ENCODE measurements around the gene INSR. TPM values are rescaled to one million over a fixed set of nuclear protein-coding genes. Genes with fewer than 3 reads are reported as not detected.
A peak's percentile ranks its signal among the peaks of the same experiment; 100 is the strongest.
"Not testable (repeated sequence)": the region's sequence is repeated elsewhere in the genome, so short reads cannot be mapped to it uniquely, and the experiment has no call there.

INSR gene
- total RNA-seq, 1 donor from 2014 or later, result 18.0 TPM

DNA sequence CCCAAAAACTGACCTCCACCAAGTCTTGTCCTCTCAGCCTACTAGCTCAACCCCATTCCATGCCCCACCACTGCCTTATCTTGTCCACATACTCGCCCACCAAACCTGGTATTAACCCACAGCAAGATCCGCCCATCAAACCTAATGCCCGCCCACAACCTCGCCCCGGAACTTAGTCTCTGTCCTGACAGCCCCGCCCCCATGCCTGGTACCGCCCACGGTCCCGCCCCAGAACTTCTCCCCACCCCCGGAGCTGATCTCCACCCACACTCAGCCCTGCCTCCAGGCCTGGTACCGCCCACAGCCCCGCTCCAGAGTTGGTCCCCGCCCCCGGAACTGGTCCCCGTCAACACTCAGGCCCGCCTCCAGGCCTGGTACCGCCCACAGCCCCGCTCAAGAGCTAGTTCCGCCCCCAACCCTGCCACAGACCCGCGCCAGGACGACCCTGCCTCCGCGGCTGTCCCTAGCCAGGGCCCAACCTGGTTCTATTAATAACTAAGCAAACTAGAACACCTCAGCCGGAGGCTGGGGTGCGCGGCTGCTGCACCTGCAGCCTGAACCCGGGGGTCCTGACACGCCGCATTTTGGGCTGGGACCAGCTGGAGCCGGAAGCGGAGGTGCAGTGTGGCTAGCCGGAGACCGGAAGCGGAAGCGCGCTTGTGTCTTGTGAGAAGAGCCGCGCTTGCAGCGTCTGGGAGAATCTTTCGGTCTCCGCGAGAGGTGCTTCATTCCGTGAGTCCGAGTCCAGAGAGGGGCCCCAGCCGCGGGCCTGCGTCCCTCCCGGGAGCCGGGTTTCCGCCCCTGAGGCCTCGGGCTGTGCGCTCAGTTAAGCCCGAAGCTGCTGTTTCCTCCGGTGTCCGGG, 224.9 kb downstream of the INSR start, which contains the start of gene ZNF557:
Gene ZNF557, plus strand, starts transcription at position 662 of the 862 bp plus-strand sequence. CDS start 5,372 bp downstream, outside the sequence.
- DNase-seq (ENCODE audit: low read depth), result peak; percentile 68
- TF ChIP-seq, protein P1, sequence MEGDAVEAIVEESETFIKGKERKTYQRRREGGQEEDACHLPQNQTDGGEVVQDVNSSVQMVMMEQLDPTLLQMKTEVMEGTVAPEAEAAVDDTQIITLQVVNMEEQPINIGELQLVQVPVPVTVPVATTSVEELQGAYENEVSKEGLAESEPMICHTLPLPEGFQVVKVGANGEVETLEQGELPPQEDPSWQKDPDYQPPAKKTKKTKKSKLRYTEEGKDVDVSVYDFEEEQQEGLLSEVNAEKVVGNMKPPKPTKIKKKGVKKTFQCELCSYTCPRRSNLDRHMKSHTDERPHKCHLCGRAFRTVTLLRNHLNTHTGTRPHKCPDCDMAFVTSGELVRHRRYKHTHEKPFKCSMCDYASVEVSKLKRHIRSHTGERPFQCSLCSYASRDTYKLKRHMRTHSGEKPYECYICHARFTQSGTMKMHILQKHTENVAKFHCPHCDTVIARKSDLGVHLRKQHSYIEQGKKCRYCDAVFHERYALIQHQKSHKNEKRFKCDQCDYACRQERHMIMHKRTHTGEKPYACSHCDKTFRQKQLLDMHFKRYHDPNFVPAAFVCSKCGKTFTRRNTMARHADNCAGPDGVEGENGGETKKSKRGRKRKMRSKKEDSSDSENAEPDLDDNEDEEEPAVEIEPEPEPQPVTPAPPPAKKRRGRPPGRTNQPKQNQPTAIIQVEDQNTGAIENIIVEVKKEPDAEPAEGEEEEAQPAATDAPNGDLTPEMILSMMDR (conservative IDR thresholded peaks at IDR 0.05; ENCODE audit: low read depth, low read length), result no peak
- H3K4me3 ChIP-seq (ENCODE audit: low read depth, low read length), result peak within 1 kb of the TSS; percentile 74

GRCh38 chr19:7068599-7068998, 225.6 kb downstream of the INSR start:
- TF ChIP-seq, protein P1 (conservative IDR thresholded peaks at IDR 0.05; ENCODE audit: low read depth, low read length), result no peak
- DNase-seq (ENCODE audit: low read depth), result no peak
- peak overlapping the region; percentile 27 for H3K4me3 ChIP-seq (ENCODE audit: low read depth, low read length)

GRCh38 chr19:7067716-7068115, 226.5 kb downstream of the INSR start:
- H3K4me3 ChIP-seq (ENCODE audit: low read depth, low read length), result no peak overlapping the region
- DNase-seq (ENCODE audit: low read depth), result no peak
- TF ChIP-seq, protein P1 (conservative IDR thresholded peaks at IDR 0.05; ENCODE audit: low read depth, low read length), result no peak

GRCh38 chr19:7067122-7067521, 227.1 kb downstream of the INSR start:
- not testable (repeated sequence) for DNase-seq (ENCODE audit: low read depth)
- TF ChIP-seq, protein P1 (conservative IDR thresholded peaks at IDR 0.05; ENCODE audit: low read depth, low read length), result peak; percentile 35

GRCh38 chr19:7063764-7064418, 230.3 kb downstream of the INSR start:
- DNase-seq (ENCODE audit: low read depth), result no peak
- TF ChIP-seq, protein P1 (conservative IDR thresholded peaks at IDR 0.05; ENCODE audit: low read depth, low read length), result no peak
- H3K4me3 ChIP-seq (ENCODE audit: low read depth, low read length), result no peak overlapping the region

More at GRCh38 chr19:7067122-7067521, 227.1 kb downstream of the INSR start:
- not testable (repeated sequence) for H3K4me3 ChIP-seq (ENCODE audit: low read depth, low read length)

DNA sequence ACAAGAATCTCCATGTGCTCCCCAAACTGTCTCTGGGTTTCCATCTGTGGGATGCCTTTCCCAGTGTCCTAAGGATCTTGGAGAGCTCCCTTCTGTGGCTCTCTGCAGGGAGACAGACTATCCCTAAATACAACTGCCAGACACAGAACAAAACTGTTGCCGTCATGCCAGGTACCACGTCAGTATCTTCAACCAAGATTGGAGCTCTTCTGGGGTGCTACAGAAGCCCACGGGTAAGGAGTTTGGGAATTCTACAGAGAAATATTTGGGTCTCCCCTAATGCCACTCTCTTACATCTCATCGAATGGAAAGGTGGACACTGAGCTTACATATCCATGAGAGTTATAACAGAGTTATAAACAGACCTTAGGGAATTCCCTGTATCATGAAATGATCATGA, 230.9 kb downstream of the INSR start:
- no peak overlapping the region for H3K4me3 ChIP-seq (ENCODE audit: low read depth, low read length)
- TF ChIP-seq, protein P1 (conservative IDR thresholded peaks at IDR 0.05; ENCODE audit: low read depth, low read length), result no peak
- no peak for DNase-seq (ENCODE audit: low read depth)

Other genes with a start within 250 kb of the INSR start
- gene MBD3L2, start 245.1 kb downstream of the INSR start, total RNA-seq, result not detected in 2 replicates
- gene MBD3L3, start 235.7 kb downstream of the INSR start, total RNA-seq, result not detected in 2 replicates
- gene ZNF557, start 224.7 kb downstream of the INSR start, total RNA-seq, result 5.2 TPM in 2 replicates
- 61.5 and 63.2 TPM in 2 replicates for gene ARHGEF18, start 54.5 kb upstream of the INSR start, total RNA-seq
- gene PEX11G, start 194.6 kb upstream of the INSR start, total RNA-seq, result 1.6 and 6.2 TPM in 2 replicates
- 29.5 and 80.8 TPM in 2 replicates for gene ZNF358, start 221.7 kb upstream of the INSR start, total RNA-seq
- 3.6 and 8.7 TPM in 2 replicates for gene MCOLN1, start 228.2 kb upstream of the INSR start, total RNA-seq
- 123 and 129 TPM in 2 replicates for gene PNPLA6, start 241.3 kb upstream of the INSR start, total RNA-seq